HepG2 (cell line): Measurements from ENCODE around the gene DNM3. TPM values are rescaled to one million over a fixed set of nuclear protein-coding genes. Genes with fewer than 3 reads are reported as not detected.
A peak's percentile ranks its signal among the peaks of the same experiment; 100 is the strongest.

Experiments
- AGO1 ChIP-seq: fragments of 200-400 bp; formaldehyde crosslinking; IDR thresholded peaks from 2 replicates; pipeline ENCODE4 v1.6.1; 2017; ENCODE audit warnings: mild to moderate bottlenecking, low read depth, low read length, moderate library complexity; ENCODE audit not compliant: poor library complexity, severe bottlenecking
- ARNTL ChIP-seq: sonication (generic); formaldehyde crosslinking; IDR thresholded peaks from 2 replicates; pipeline ENCODE4 v1.4.0; 2020; ENCODE audit warnings: mild to moderate bottlenecking, missing genetic modification reagents
- CENPX ChIP-seq: sonication (generic); formaldehyde crosslinking; IDR thresholded peaks from 2 replicates; pipeline ENCODE4 v1.9.0; 2021; ENCODE audit warnings: mild to moderate bottlenecking, missing genetic modification reagents, moderate library complexity
- DZIP1 ChIP-seq: sonication (generic); formaldehyde crosslinking; IDR thresholded peaks from 2 replicates; pipeline ENCODE4 v1.5.0; 2020; ENCODE audit warnings: mild to moderate bottlenecking, missing genetic modification reagents
- HDAC2 ChIP-seq: sonication (generic); formaldehyde crosslinking; IDR thresholded peaks from 2 replicates; pipeline ENCODE4 v1.4.0; 2020; ENCODE audit warnings: missing genetic modification reagents
- HMG20A ChIP-seq: IDR thresholded peaks from 2 replicates; pipeline ENCODE4 v1.6.1; 2016; ENCODE audit warnings: borderline replicate concordance
- LCORL ChIP-seq, 2 experiments: fragments of 450-650 bp in 1 of 2; sonication (generic) in 1 of 2; formaldehyde crosslinking in 1 of 2; IDR thresholded peaks; 2 replicates each; pipeline versions ENCODE4 v1.5.0 to v1.6.1; 2017 to 2020; ENCODE audit warnings: antibody characterized with exemption in 1 of 2, missing genetic modification reagents in 1 of 2
- MIER2 ChIP-seq: IDR thresholded peaks from 2 replicates; pipeline ENCODE4 v1.6.1; 2016; ENCODE audit warnings: missing biosample characterization, missing genetic modification reagents
- MTERF4 ChIP-seq: sonication (generic); formaldehyde crosslinking; IDR thresholded peaks from 2 replicates; pipeline ENCODE4 v1.8.0; 2023; ENCODE audit warnings: mild to moderate bottlenecking, missing genetic modification reagents
- NKX3-1 ChIP-seq: sonication (generic); formaldehyde crosslinking; IDR thresholded peaks from 2 replicates; pipeline ENCODE4 v1.5.0; 2020; ENCODE audit warnings: missing genetic modification reagents
- RORA ChIP-seq: sonication (generic); formaldehyde crosslinking; IDR thresholded peaks from 2 replicates; pipeline ENCODE4 v1.5.0; 2020; ENCODE audit warnings: mild to moderate bottlenecking, missing genetic modification reagents, moderate library complexity
- RXRB ChIP-seq: IDR thresholded peaks from 2 replicates; pipeline ENCODE4 v1.6.1; 2016; ENCODE audit warnings: borderline replicate concordance, missing genetic modification reagents, missing compliant biosample characterization
- TGIF2 ChIP-seq: IDR thresholded peaks from 2 replicates; pipeline ENCODE4 v1.6.1; 2016; ENCODE audit warnings: control low read depth, missing compliant biosample characterization
- YEATS4 ChIP-seq: sonication (generic); formaldehyde crosslinking; IDR thresholded peaks from 2 replicates; pipeline ENCODE4 v1.4.0; 2020; ENCODE audit warnings: missing genetic modification reagents, borderline replicate concordance
- ZNF552 ChIP-seq: sonication (generic); formaldehyde crosslinking; IDR thresholded peaks from 2 replicates; pipeline ENCODE4 v1.9.0; 2022; ENCODE audit warnings: missing genetic modification reagents, mild to moderate bottlenecking, borderline replicate concordance
- ZNF569 ChIP-seq: sonication (generic); formaldehyde crosslinking; IDR thresholded peaks from 2 replicates; pipeline ENCODE4 v1.5.0; 2020; ENCODE audit warnings: mild to moderate bottlenecking, missing genetic modification reagents, moderate library complexity, borderline replicate concordance
- ZNF574 ChIP-seq: sonication (generic); formaldehyde crosslinking; IDR thresholded peaks from 2 replicates; pipeline ENCODE4 v1.4.0; 2020; ENCODE audit warnings: missing genetic modification reagents
- ZNF609 ChIP-seq: sonication (generic); formaldehyde crosslinking; IDR thresholded peaks from 2 replicates; pipeline ENCODE4 v1.4.0; 2020; ENCODE audit warnings: mild to moderate bottlenecking, missing genetic modification reagents, borderline replicate concordance
- polyA plus RNA-seq, 8 experiments: library from polyadenylated mRNA; depleted of rRNA in 3 of 8; stranded (reverse) in 7 of 8; unstranded in 1 of 8; fragments of >200 nt; fragmentation: Illumina TruSeq in 4 of 8; extraction: Trizol in 4 of 8; gene quantifications; 2 replicates each; pipeline versions ENCODE4 v1.2.1 to v1.2.3, GENCODE V29; 2011 to 2016; ENCODE audit warnings: low read depth in 4 of 8, missing spikeins in 1 of 8, mixed read lengths in 1 of 8; ENCODE audit not compliant: insufficient read depth in 1 of 8
- total RNA-seq, 5 experiments: library from RNA; depleted of rRNA; stranded (reverse); fragments of >200 nt; fragmentation: Illumina TruSeq; extraction: Trizol; gene quantifications; 2 replicates each; pipeline ENCODE4 v1.2.3, GENCODE V29; 2016; ENCODE audit warnings: low read depth in 1 of 5

The DNM3 gene
- total and polyA plus RNA-seq, 2 of the 13 experiments (the other 11 are each of a cell fraction or from before 2014, with no cell fraction given), result 0.05 TPM; not detected in 1

DNA sequence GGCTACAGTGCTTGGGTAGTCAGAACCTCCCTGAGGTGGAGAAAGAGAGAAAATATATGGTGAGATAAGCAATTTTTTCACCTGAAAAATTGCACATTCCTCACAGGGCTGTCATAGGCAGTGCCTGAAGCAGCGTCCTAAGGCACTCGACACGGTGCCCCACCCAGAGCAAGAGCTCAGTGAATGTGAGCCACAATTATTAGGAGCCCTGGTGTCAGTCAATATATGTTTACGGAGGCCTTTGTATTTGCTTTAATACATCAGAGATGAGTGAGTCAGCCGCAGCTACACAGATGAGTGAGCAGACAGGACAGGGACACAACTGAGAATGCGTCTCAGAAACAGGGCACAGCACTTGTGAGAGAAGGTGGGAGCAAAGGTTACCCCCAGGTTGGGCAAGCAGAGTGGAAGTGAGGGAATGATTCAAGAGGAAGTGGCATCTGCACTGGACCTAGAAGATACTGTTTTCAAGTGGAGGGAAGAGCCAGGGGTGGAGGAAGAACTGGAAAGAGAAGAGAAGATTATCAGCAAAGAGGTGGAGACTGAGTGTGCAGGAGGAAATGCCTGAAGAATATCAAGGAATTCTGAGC is 607.8 kb downstream of the DNM3 start (continued):
- TF ChIP-seq DZIP1 (CRISPR knock-in tag) (no peak), HMG20A (CRISPR knock-in tag) (peak; percentile 67), HDAC2 (peak; percentile 36; the same call in 1 of the 2 replicates), NKX3-1 (CRISPR knock-in tag) (no peak), CENPX (no peak), MTERF4 (0 out of 2 replicates have a peak, but pooled peaks have one; percentile 45), RXRB (peak; percentile 42; the same call in 1 of the 2 replicates), LCORL (IDR thresholded peaks at IDR 0.05) (no peak), LCORL (CRISPR knock-in tag; IDR thresholded peaks at IDR 0.05) (no peak), ARNTL (CRISPR knock-in tag) (peak; percentile 71; the same call in 1 of the 2 replicates), ZNF574 (CRISPR knock-in tag) (0 out of 2 replicates have a peak, but pooled peaks have one; percentile 12), TGIF2 (CRISPR knock-in tag) (0 out of 2 replicates have a peak, but pooled peaks have one; percentile 43), AGO1 (no peak), ZNF609 (CRISPR knock-in tag) (no peak), ZNF569 (CRISPR knock-in tag) (no peak), MIER2 (0 out of 2 replicates have a peak, but pooled peaks have one; percentile 29), RORA (CRISPR knock-in tag) (no peak), YEATS4 (CRISPR knock-in tag) (peak; percentile 28; the same call in 1 of the 2 replicates), ZNF552 (no peak)
